Colonic mucosa (tissue), 4 donors: Measurements from ENCODE around the gene BCKDHA. TPM values are rescaled to one million over a fixed set of nuclear protein-coding genes. Genes with fewer than 3 reads are reported as not detected.
A peak's percentile ranks its signal among the peaks of the same experiment; 100 is the strongest.

Experiments
- DNase-seq: peaks from one replicate; pipeline ENCODE4 v3.0.0-alpha.2; 2020
- H3K27ac ChIP-seq: fragments of 200-600 bp; one replicate; pipeline ENCODE4 v1.8.0; 2021
- H3K27me3 ChIP-seq: fragments of 200-600 bp; one replicate; pipeline ENCODE4 v1.8.0; 2021
- H3K36me3 ChIP-seq: fragments of 200-600 bp; one replicate; pipeline ENCODE4 v1.8.0; 2021
- H3K4me1 ChIP-seq: fragments of 200-600 bp; one replicate; pipeline ENCODE4 v1.8.0; 2021; ENCODE audit warnings: mild to moderate bottlenecking
- H3K4me3 ChIP-seq: fragments of 200-600 bp; one replicate; pipeline ENCODE4 v1.8.0; 2021
- H3K9ac ChIP-seq, 2 donors: one replicate each; pipeline ENCODE4 v1.7.0; 2013; ENCODE audit warnings: control low read depth in 2 of 2, low read depth in 2 of 2, low read length in 2 of 2
- H3K9me3 ChIP-seq: fragments of 200-600 bp; one replicate; pipeline ENCODE4 v1.8.0; 2021
- CTCF ChIP-seq: fragments of 200-600 bp; IDR thresholded peaks from one replicate; pipeline ENCODE4 v1.8.0; 2022; ENCODE audit warnings: antibody characterized with exemption, mild to moderate bottlenecking
- intact Hi-C: fragments of 100-400 bp; cut with DNase I; formaldehyde crosslinking; loops from one replicate; pipeline ENCODE4 v1.14.1; 2022
- total RNA-seq, 2 donors: library from RNA; stranded (reverse); fragmentation: NEBNext Ultra II Directional in 1 of 2; extraction: Animal tissue kit (Norgen Biotek cat#: 25700) in 1 of 2; gene quantifications; one replicate each; pipeline ENCODE4 v1.2.1, GENCODE V29; 2021
- donor health status: healthy.
- donor health status: DM: no; HTN: no; CAD: no.
- donor health status: DM: no; HTN: no; CAD: no.

The BCKDHA gene
- total RNA-seq, 2 donors from 2014 or later = 18.8 to 31.7 TPM

- Histone ChIP-seq H3K9ac (peak within 1 kb of the TSS; percentile 72 to 92), H3K36me3 (no peaks in the 10 kb centered on the region), H3K4me1 (peaks cover 3% of the 10 kb centered on the region), H3K4me3 (peak within 1 kb of the TSS; percentile 65), H3K9me3 (no peaks in the 10 kb centered on the region), H3K27ac (peak within 1 kb of the TSS; percentile 91), H3K27me3 (no peaks in the 10 kb centered on the region)
- TF ChIP-seq CTCF = peak; percentile 26
- intact Hi-C loops = loop anchor here (10.0 kb wide), 2 partner anchors 95 to 115 kb away; no protein-coding TSS in a partner anchor
- peak; percentile 99 for DNase-seq
Observed at GRCh38 chr19:41439441-41440222, 42.0 kb downstream of the BCKDHA start, which contains the start of gene DMAC2. Gene DMAC2, minus strand, starts transcription at chr19:41439912. Its CDS starts 13 bp downstream, at chr19:41439899.

GRCh38 chr19:41441321-41441945, 43.8 kb downstream of the BCKDHA start:
- TF ChIP-seq CTCF = no peak
- H3K9me3 ChIP-seq = no peaks in the 10 kb centered on the region
- H3K9ac ChIP-seq = no peak overlapping the region
- DNase-seq = no peak
- no peak overlapping the region for H3K27ac ChIP-seq
- no peak overlapping the region for H3K4me3 ChIP-seq
- H3K36me3 ChIP-seq = no peaks in the 10 kb centered on the region
- intact Hi-C loops = loop anchor here (10.0 kb wide), 1 partner anchor 97 kb away; no protein-coding TSS in a partner anchor
- peaks cover 3% of the 10 kb centered on the region for H3K4me1 ChIP-seq
- H3K27me3 ChIP-seq = no peaks in the 10 kb centered on the region

- no peak within 1 kb of the TSS for H3K9ac ChIP-seq
- DNase-seq = no peak
- no peak for TF ChIP-seq CTCF
- H3K9me3 ChIP-seq = no peaks in the 10 kb centered on the region
- no peak within 1 kb of the TSS for H3K27ac ChIP-seq
- H3K4me3 ChIP-seq = no peak within 1 kb of the TSS
- intact Hi-C loops = loop anchor here (10.0 kb wide), 1 partner anchor 98 kb away; no protein-coding TSS in a partner anchor
- H3K27me3 ChIP-seq = no peaks in the 10 kb centered on the region
- H3K4me1 ChIP-seq = peaks cover 3% of the 10 kb centered on the region
- no peaks in the 10 kb centered on the region for H3K36me3 ChIP-seq
Observed at GRCh38 chr19:41442473-41443355, 45.1 kb downstream of the BCKDHA start, which contains the start of gene ERICH4. Gene ERICH4, plus strand, starts transcription at chr19:41443156. Its CDS starts 14 bp downstream, at chr19:41443170.

- DNase-seq = no peak
- H3K4me1 ChIP-seq = peaks cover 2% of the 10 kb centered on the region
- intact Hi-C loops = loop anchor here (10.0 kb wide), 1 partner anchor 99 kb away; no protein-coding TSS in a partner anchor
- no peaks in the 10 kb centered on the region for H3K27me3 ChIP-seq
- H3K9me3 ChIP-seq = no peaks in the 10 kb centered on the region
- no peak overlapping the region for H3K27ac ChIP-seq
- no peak overlapping the region for H3K9ac ChIP-seq
- no peak overlapping the region for H3K4me3 ChIP-seq
- no peaks in the 10 kb centered on the region for H3K36me3 ChIP-seq
- no peak for TF ChIP-seq CTCF
Observed at GRCh38 chr19:41443813-41444455, 46.3 kb downstream of the BCKDHA start.
